HUES48 (cell line): ENCODE measurements around the gene ALDOA.

Experiments
- H3K27ac ChIP-seq: one replicate; pipeline ENCODE4 v1.7.0; 2013; ENCODE audit warnings: low read depth, low read length, inconsistent platforms
- H3K27me3 ChIP-seq: 2 replicates; pipeline ENCODE4 v1.6.1; 2013; ENCODE audit warnings: mild to moderate bottlenecking, low read length; ENCODE audit not compliant: control insufficient read depth, insufficient read depth
- H3K36me3 ChIP-seq: 2 replicates; pipeline ENCODE4 v1.6.1; 2013; ENCODE audit warnings: low read length; ENCODE audit not compliant: control insufficient read depth, insufficient read depth
- H3K4me1 ChIP-seq: 2 replicates; pipeline ENCODE4 v1.6.1; 2013; ENCODE audit warnings: mild to moderate bottlenecking, low read length; ENCODE audit not compliant: control insufficient read depth, insufficient read depth
- H3K4me3 ChIP-seq: 2 replicates; pipeline ENCODE4 v1.5.1; 2013; ENCODE audit warnings: mild to moderate bottlenecking, low read depth, low read length
- H3K9ac ChIP-seq: 2 replicates; pipeline ENCODE4 v1.6.1; 2013; ENCODE audit warnings: mild to moderate bottlenecking, low read depth, low read length, moderate library complexity
- H3K9me3 ChIP-seq: 2 replicates; pipeline ENCODE4 v1.6.1; 2013; ENCODE audit warnings: low read length; ENCODE audit not compliant: control insufficient read depth, insufficient read depth

ALDOA gene

DNA sequence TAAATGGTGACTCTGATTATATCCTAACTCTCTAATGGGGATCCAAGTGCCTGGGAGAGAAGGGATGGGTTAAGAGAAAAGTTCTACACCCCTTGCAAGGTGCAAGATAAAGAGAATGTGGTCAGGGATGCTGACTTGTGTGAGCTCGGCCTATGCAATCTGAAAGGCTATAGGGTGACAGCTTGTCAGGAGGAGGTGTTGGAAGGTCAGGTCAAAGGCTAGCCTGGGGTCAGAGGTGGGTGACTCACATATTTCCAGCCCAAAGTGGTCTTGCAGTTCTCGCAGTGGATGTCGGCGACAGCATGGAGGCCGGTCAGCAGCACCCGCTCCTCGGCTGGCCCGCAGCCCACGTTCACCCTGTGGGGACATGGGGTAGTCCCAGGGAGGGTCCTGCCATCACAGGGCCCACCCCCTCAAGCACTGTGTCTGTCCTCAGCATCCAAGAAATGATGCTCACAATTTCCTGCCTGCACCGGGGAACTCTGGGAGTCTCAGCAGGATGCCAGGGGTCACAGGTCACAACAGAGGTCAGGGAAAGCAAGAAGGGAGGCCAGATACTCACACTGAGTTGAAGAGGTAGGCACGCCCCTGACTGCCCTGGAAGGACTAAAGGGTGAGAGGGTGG lies 29.1 kb downstream of the ALDOA start:
- H3K36me3 ChIP-seq: peaks cover 10% of the 10 kb centered on the region; the same call in 1 of the 2 replicates
- H3K9ac ChIP-seq: no peak overlapping the region
- no peak overlapping the region for H3K27ac ChIP-seq
- H3K9me3 ChIP-seq: peaks cover 20% of the 10 kb centered on the region
- H3K4me3 ChIP-seq: no peak overlapping the region
- H3K4me1 ChIP-seq: peaks cover 7% of the 10 kb centered on the region
- H3K27me3 ChIP-seq: no peaks in the 10 kb centered on the region

DNA sequence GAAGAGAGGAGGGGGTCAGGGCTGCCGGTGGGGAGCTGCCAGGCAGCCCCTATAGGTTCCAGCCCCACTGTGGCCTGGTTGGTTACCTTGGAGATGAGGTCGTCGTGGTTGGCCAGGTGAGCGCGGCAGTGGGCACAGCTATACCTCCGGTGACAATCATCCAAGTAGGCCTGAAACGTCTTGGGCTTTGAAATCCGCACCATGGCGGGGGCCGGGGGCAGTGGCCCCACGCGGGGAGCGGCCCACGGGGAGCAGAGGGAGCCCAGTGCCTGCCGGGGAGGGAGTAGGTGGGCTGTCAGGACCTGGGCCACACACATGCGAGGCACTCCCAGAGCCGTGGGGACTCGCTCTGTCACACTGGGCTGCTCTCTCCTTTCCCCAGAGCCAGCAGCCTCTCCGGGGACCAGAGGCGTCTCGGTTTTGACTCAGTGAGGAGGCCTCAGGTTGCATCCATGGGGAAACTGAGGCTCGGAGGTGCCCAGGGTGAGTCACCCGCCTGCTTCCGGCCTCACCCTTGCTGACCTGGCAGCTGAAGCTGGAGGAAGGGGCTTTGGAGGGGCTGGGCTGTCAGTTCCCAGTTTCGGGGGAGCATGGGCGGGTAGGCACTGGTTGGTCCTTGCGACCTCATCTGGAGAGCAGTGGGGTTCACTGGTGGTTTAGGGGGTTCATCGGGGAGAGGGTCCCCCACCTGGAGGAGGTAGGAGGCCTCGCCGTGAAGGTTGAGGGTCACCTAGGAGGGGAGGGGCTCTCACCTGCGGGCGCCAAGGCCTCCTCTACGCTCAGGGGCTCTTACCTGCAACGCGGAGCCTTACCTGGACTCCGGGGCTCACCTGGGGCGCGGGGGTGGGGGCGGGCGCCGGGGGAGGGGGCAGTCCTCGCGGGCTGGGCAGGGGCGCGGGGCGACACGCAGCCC lies 29.9 kb downstream of the ALDOA start:
- H3K9me3 ChIP-seq: peaks cover 20% of the 10 kb centered on the region
- peak overlapping the region; percentile 46 for H3K4me3 ChIP-seq
- H3K27me3 ChIP-seq: no peaks in the 10 kb centered on the region
- peaks cover 7% of the 10 kb centered on the region for H3K4me1 ChIP-seq
- peak overlapping the region; percentile 61 for H3K27ac ChIP-seq
- peak overlapping the region; percentile 37; the same call in 1 of the 2 replicates for H3K9ac ChIP-seq
- H3K36me3 ChIP-seq: peaks cover 10% of the 10 kb centered on the region; the same call in 1 of the 2 replicates

DNA sequence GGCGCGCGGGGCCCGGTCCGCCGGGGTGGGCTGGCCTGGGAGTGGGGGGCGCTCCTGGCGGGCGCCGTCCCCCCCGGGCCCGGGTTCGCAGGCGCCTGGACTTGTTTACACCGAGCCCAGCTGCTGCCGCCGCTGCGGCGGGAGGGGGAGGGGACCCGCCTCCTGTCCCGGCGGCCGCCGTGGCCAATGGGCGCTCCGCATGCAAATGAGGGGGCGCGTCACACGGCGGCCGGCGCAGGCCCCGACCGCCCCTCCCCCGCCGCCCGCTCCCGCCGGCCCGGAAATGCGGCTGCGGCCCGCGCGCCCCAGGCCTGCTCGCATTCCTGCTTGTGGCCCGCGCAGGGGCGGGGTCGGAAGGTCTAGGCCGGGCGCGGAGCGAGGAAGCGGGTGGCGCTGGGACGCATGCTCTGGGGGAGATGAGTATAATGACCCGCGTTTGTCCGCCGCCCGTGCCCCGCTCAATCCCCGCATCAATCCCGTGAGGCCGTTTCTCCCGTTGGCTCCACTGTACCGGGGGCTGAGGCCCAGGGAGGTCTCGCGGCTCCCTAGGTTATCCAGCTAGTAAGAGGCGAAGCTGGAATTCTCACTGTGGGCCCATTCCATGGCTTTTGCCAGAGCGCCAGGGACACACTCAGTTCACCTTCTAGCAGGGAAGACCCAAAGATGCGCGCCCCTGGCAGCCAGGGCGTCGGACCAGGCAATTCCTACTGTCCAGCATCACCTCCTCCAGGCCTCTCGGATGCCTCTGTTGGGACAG lies 30.7 kb downstream of the ALDOA start, which contains the start of gene YPEL3:
YPEL3 (minus strand) TSS at position 109 of the 757 bp plus-strand sequence. CDS start 731 bp downstream, outside the sequence.
- peak within 1 kb of the TSS; percentile 70 for H3K9ac ChIP-seq

GRCh38 chr16:30096862-30097563 lies 31.5 kb downstream of the ALDOA start:
- Histone ChIP-seq H3K9me3 (peaks cover 20% of the 10 kb centered on the region), H3K9ac (peak overlapping the region; percentile 70), H3K27me3 (no peaks in the 10 kb centered on the region), H3K27ac (peak overlapping the region; percentile 90), H3K4me3 (peak overlapping the region; percentile 45), H3K4me1 (peaks cover 7% of the 10 kb centered on the region), H3K36me3 (peaks cover 10% of the 10 kb centered on the region; the same call in 1 of the 2 replicates)

More for the DNA sequence above, 30.7 kb downstream of the ALDOA start, which contains the start of gene YPEL3:
- peaks cover 10% of the 10 kb centered on the region; the same call in 1 of the 2 replicates for H3K36me3 ChIP-seq
- peak within 1 kb of the TSS; percentile 90 for H3K27ac ChIP-seq
- H3K9me3 ChIP-seq: peaks cover 20% of the 10 kb centered on the region
- H3K27me3 ChIP-seq: no peaks in the 10 kb centered on the region
- peaks cover 7% of the 10 kb centered on the region for H3K4me1 ChIP-seq
- H3K4me3 ChIP-seq: peak within 1 kb of the TSS; percentile 46

- no peak overlapping the region for H3K9ac ChIP-seq
- H3K27me3 ChIP-seq: no peaks in the 10 kb centered on the region
- no peaks in the 10 kb centered on the region for H3K36me3 ChIP-seq
- H3K4me3 ChIP-seq: no peak overlapping the region
- H3K4me1 ChIP-seq: no peaks in the 10 kb centered on the region
- H3K27ac ChIP-seq: no peak overlapping the region
- no peaks in the 10 kb centered on the region for H3K9me3 ChIP-seq
Observed at GRCh38 chr16:30104090-30104489, 38.5 kb downstream of the ALDOA start.

DNA sequence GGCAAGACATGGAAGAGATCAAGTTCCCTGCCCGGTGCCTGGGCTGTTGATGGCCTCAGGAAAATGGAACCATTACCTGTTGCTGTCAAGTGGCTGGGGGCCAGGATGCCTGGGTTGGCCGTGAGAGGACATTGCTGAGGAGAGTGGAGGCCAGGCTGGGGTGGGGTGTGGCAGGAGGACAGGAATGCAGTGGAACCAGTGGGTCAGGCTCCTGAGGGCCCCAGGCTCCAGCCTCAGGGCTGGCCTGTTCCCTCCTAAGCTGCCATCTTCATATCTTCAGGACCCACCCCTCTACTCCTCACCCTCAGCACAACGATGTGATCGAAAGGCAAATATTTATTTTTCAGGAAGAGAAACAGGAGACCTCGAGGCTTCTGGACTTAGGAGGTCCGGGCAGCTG lies 38.9 kb downstream of the ALDOA start:
- Histone ChIP-seq H3K4me3 (no peak overlapping the region), H3K27me3 (no peaks in the 10 kb centered on the region), H3K36me3 (no peaks in the 10 kb centered on the region), H3K4me1 (no peaks in the 10 kb centered on the region), H3K9me3 (no peaks in the 10 kb centered on the region), H3K9ac (no peak overlapping the region), H3K27ac (no peak overlapping the region)

- Histone ChIP-seq H3K9me3 (no peaks in the 10 kb centered on the region), H3K4me1 (no peaks in the 10 kb centered on the region), H3K27me3 (no peaks in the 10 kb centered on the region), H3K4me3 (no peak overlapping the region), H3K27ac (no peak overlapping the region), H3K9ac (no peak overlapping the region), H3K36me3 (no peaks in the 10 kb centered on the region)
Observed at GRCh38 chr16:30108059-30108850, 42.7 kb downstream of the ALDOA start.

DNA sequence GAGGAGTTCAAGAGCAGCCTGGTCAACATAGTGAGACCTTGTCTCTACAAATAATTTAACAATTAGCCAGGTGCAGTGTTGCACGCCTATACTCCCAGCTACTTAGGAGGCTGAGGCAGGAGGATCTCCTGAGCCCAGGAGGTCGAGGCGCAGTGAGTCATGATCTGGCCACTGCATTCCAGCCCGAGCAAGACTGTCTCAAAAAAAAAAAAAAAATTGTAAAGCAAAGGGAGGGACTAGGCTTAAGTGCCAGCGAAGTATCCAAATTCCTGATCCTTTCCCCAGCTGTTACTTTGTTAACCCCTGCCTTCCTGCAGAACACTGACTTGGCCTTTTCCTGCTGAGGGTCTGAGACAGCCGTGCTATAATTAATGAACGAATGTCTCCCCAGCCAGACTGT lies 45.1 kb downstream of the ALDOA start:
- Histone ChIP-seq H3K9me3 (no peaks in the 10 kb centered on the region), H3K27me3 (no peaks in the 10 kb centered on the region), H3K4me1 (no peaks in the 10 kb centered on the region), H3K36me3 (peaks cover 3% of the 10 kb centered on the region; the same call in 1 of the 2 replicates), H3K4me3 (no peak overlapping the region), H3K9ac (no peak overlapping the region), H3K27ac (no peak overlapping the region)

- Histone ChIP-seq H3K9ac (no peak overlapping the region), H3K27me3 (no peaks in the 10 kb centered on the region), H3K27ac (no peak overlapping the region), H3K4me3 (no peak overlapping the region), H3K4me1 (no peaks in the 10 kb centered on the region), H3K9me3 (no peaks in the 10 kb centered on the region), H3K36me3 (peaks cover 10% of the 10 kb centered on the region)
Observed at GRCh38 chr16:30112197-30113030, 46.9 kb downstream of the ALDOA start.
